ENCODE measurements around the gene MED29. TPM values are rescaled to one million over a fixed set of nuclear protein-coding genes. Genes with fewer than 3 reads are reported as not detected.
"Not testable (repeated sequence)": the region's sequence is repeated elsewhere in the genome, so short reads cannot be mapped to it uniquely, and the experiment has no call there.

MED29 gene
- total and polyA plus RNA-seq, 3 experiments from 2014 or later: 39.3 to 56.8 (median 39.6) TPM

- POLR2A ChIA-PET: no interaction called here
- Histone ChIP-seq H3K27me3 (ENCODE audit: insufficient read depth, low read length, poor library complexity, severe bottlenecking) (no peaks in the 10 kb centered on the region), H3K27ac (ENCODE audit: low read depth, low read length) (no peak overlapping the region), H3K4me3 (ENCODE audit: low read length) (no peak overlapping the region), H3K9me3 (ENCODE audit: low read length) (no peaks in the 10 kb centered on the region), H3K4me1 (ENCODE audit: insufficient read depth, low read length) (no peaks in the 10 kb centered on the region), H3K36me3 (ENCODE audit: insufficient read depth, low read length) (peaks cover 33% of the 10 kb centered on the region)
- Mint-ChIP-seq H3K36me3 (peaks cover 0 to 89% (median 22%) of the 10 kb centered on the region in 3 donors), H3K9me3 (no peaks in the 10 kb centered on the region), H3K4me3 (no peak overlapping the region), H3K27me3 (no peaks in the 10 kb centered on the region), H3K4me1 (peaks cover 0 to 2% (median 0%) of the 10 kb centered on the region in 3 donors), H3K27ac (peak overlapping the region in 2 of 8 donors; percentile 54 to 72)
- DNase-seq: no peak
- CTCF ChIA-PET: interaction anchor here (0.7 to 0.8 kb wide), 2 partner anchors 22 to 138 kb away, joined by 3 read pairs; no protein-coding TSS in a partner anchor
Measured at GRCh38 chr19:39375929-39376328, 15.2 kb upstream of the MED29 start.

- DNase-seq: no peak
- Histone ChIP-seq H3K4me1 (ENCODE audit: insufficient read depth, low read length) (no peaks in the 10 kb centered on the region), H3K4me3 (ENCODE audit: low read length) (no peak overlapping the region), H3K9me3 (ENCODE audit: low read length) (no peaks in the 10 kb centered on the region), H3K36me3 (ENCODE audit: insufficient read depth, low read length) (peaks cover 31% of the 10 kb centered on the region), H3K27me3 (ENCODE audit: insufficient read depth, low read length, poor library complexity, severe bottlenecking) (no peaks in the 10 kb centered on the region), H3K27ac (ENCODE audit: low read depth, low read length) (no peak overlapping the region)
- Mint-ChIP-seq H3K9me3 (no peaks in the 10 kb centered on the region), H3K36me3 (peaks cover 0 to 89% (median 21%) of the 10 kb centered on the region in 3 donors), H3K27me3 (no peaks in the 10 kb centered on the region), H3K27ac (peak overlapping the region in 2 of 8 donors; percentile 65 to 77), H3K4me1 (no peaks in the 10 kb centered on the region), H3K4me3 (no peak overlapping the region)
- ChIA-PET CTCF (no interaction called here), POLR2A (no interaction called here)
Measured at GRCh38 chr19:39377373-39378362, 13.5 kb upstream of the MED29 start.

GRCh38 chr19:39379366-39379765 is 11.8 kb upstream of the MED29 start:
- H3K9me3 ChIP-seq (ENCODE audit: low read length); H3K4me1 Mint-ChIP-seq; H3K4me3 Mint-ChIP-seq; H3K27me3 ChIP-seq (ENCODE audit: insufficient read depth, low read length, poor library complexity, severe bottlenecking); H3K9me3 Mint-ChIP-seq; POLR2A ChIA-PET; H3K4me1 ChIP-seq (ENCODE audit: insufficient read depth, low read length); H3K4me3 ChIP-seq (ENCODE audit: low read length); DNase-seq; H3K27ac ChIP-seq (ENCODE audit: low read depth, low read length); H3K27me3 Mint-ChIP-seq: not testable (repeated sequence)
- H3K27ac Mint-ChIP-seq: peak overlapping the region in 3 of 8 donors; percentile 15 to 79 (median 63)
- H3K36me3 Mint-ChIP-seq: peaks cover 0 to 96% (median 19%) of the 10 kb centered on the region in 3 donors
- CTCF ChIA-PET: interaction anchor here (1.2 kb wide), 1 partner anchor 16 kb away, joined by 3 read pairs; no protein-coding TSS in a partner anchor
- peaks cover 37% of the 10 kb centered on the region for H3K36me3 ChIP-seq (ENCODE audit: insufficient read depth, low read length)

GRCh38 chr19:39379865-39380396 is 11.2 kb upstream of the MED29 start:
- no peak for DNase-seq
- Histone ChIP-seq H3K36me3 (ENCODE audit: insufficient read depth, low read length) (peaks cover 37% of the 10 kb centered on the region), H3K4me3 (ENCODE audit: low read length) (no peak overlapping the region), H3K4me1 (ENCODE audit: insufficient read depth, low read length) (no peaks in the 10 kb centered on the region), H3K27me3 (ENCODE audit: insufficient read depth, low read length, poor library complexity, severe bottlenecking) (no peaks in the 10 kb centered on the region), H3K27ac (ENCODE audit: low read depth, low read length) (no peak overlapping the region), H3K9me3 (ENCODE audit: low read length) (no peaks in the 10 kb centered on the region)
- Mint-ChIP-seq H3K27me3 (no peaks in the 10 kb centered on the region), H3K9me3 (no peaks in the 10 kb centered on the region), H3K36me3 (peaks cover 0 to 95% (median 19%) of the 10 kb centered on the region in 3 donors), H3K4me3 (no peak overlapping the region), H3K27ac (peak overlapping the region in 1 of 8 donors; percentile 42), H3K4me1 (no peaks in the 10 kb centered on the region)
- CTCF ChIA-PET: interaction anchor here (1.2 kb wide), 1 partner anchor 17 kb away, joined by 3 read pairs; no protein-coding TSS in a partner anchor
- POLR2A ChIA-PET: no interaction called here

- H3K27me3 Mint-ChIP-seq: no peaks in the 10 kb centered on the region
- DNase-seq: no peak
- peaks cover 0 to 95% (median 19%) of the 10 kb centered on the region in 3 donors for H3K36me3 Mint-ChIP-seq
- Histone ChIP-seq H3K4me1 (ENCODE audit: insufficient read depth, low read length) (no peaks in the 10 kb centered on the region), H3K36me3 (ENCODE audit: insufficient read depth, low read length) (peaks cover 37% of the 10 kb centered on the region), H3K4me3 (ENCODE audit: low read length) (no peak overlapping the region), H3K27me3 (ENCODE audit: insufficient read depth, low read length, poor library complexity, severe bottlenecking) (no peaks in the 10 kb centered on the region), H3K27ac (ENCODE audit: low read depth, low read length) (no peak overlapping the region), H3K9me3 (ENCODE audit: low read length) (no peaks in the 10 kb centered on the region)
- H3K9me3 Mint-ChIP-seq: no peaks in the 10 kb centered on the region
- POLR2A ChIA-PET: no interaction called here
- peak overlapping the region in 1 of 7 donors; percentile 18 for H3K4me3 Mint-ChIP-seq
- CTCF ChIA-PET: interaction anchor here (1.2 kb wide), 1 partner anchor 18 kb away, joined by 3 read pairs; no protein-coding TSS in a partner anchor
- no peaks in the 10 kb centered on the region for H3K4me1 Mint-ChIP-seq
- peak overlapping the region in 3 of 8 donors; percentile 5 to 85 (median 48) for H3K27ac Mint-ChIP-seq
Measured at GRCh38 chr19:39380521-39381502, 10.4 kb upstream of the MED29 start.

DNA sequence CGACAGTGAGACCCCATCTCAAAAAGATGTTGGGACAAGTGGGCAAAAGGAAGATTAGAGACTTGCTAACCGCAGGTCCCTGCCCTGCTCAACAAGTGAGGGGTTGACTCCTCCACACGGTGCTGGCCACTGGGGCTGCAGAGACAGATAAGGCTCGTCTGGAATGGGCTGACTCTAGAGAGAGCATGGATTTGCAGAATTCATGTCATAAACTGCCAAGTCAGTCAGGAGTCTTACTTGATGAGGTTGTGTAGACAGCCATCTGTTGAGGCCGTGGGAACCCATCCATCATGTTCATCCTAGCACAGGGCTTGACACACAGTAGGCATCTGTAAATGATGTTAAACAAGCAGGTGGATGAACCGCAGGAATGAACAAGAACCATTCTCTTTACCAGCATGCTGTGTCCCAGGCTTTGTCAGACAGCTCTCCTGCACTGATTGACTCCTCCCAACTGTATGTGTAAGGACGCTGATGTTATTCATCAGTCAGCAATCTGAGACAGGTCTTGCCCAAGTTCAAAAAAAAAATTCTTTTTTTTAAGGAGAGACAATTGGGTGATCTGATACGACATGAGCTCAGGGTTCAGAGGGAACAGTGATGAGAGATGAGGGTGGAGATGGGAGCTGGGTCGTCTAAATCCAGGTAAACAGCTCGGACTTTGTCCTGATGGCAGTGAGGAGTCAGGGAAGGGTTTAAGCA is 9.1 kb upstream of the MED29 start:
- H3K4me1 Mint-ChIP-seq: no peaks in the 10 kb centered on the region
- peak overlapping the region in 6 of 8 donors; percentile 9 to 97 (median 64) for H3K27ac Mint-ChIP-seq
- no peaks in the 10 kb centered on the region for H3K9me3 ChIP-seq (ENCODE audit: low read length)
- H3K4me3 ChIP-seq (ENCODE audit: low read length): no peak overlapping the region
- H3K4me1 ChIP-seq (ENCODE audit: insufficient read depth, low read length): no peaks in the 10 kb centered on the region
- peaks cover 0 to 95% (median 22%) of the 10 kb centered on the region in 3 donors for H3K36me3 Mint-ChIP-seq
- H3K36me3 ChIP-seq (ENCODE audit: insufficient read depth, low read length): peaks cover 33% of the 10 kb centered on the region
- ChIA-PET POLR2A (no interaction called here), CTCF (interaction anchor here (1.1 kb wide), 1 partner anchor 30 kb away, joined by 3 read pairs; the partner anchor contains the start of gene PLEKHG2)
- DNase-seq: no peak
- H3K27me3 ChIP-seq (ENCODE audit: insufficient read depth, low read length, poor library complexity, severe bottlenecking): no peaks in the 10 kb centered on the region
- H3K27me3 Mint-ChIP-seq: no peaks in the 10 kb centered on the region
- no peaks in the 10 kb centered on the region for H3K9me3 Mint-ChIP-seq
- no peak overlapping the region for H3K27ac ChIP-seq (ENCODE audit: low read depth, low read length)
- H3K4me3 Mint-ChIP-seq: peak overlapping the region in 1 of 7 donors; percentile 20

Measured in CD8-positive, alpha-beta memory T cell (primary cell).